ENCODE results near the gene UTP11.
A peak's percentile ranks its signal among the peaks of the same experiment; 100 is the strongest.

The UTP11 gene

GRCh38 chr1:38071312-38072256 lies 59.0 kb downstream of the UTP11 start:
- Histone ChIP-seq H3K27me3 (replicated peaks; ENCODE audit: control insufficient read depth, insufficient read depth, low read length) (peaks cover 87% of the 10 kb centered on the region), H3K4me3 (ENCODE audit: low read length) (no peak overlapping the region), H3K9me3 (ENCODE audit: control insufficient read depth, low read length) (no peaks in the 10 kb centered on the region), H3K36me3 (ENCODE audit: control insufficient read depth, insufficient read depth, low read length, severe bottlenecking) (no peaks in the 10 kb centered on the region), H3K4me1 (ENCODE audit: control insufficient read depth, insufficient read depth, low read length) (peaks cover 2% of the 10 kb centered on the region), H3K9ac (ENCODE audit: low read length) (no peak overlapping the region)
- peak; percentile 6 for DNase-seq (ENCODE audit: low read depth)

GRCh38 chr1:38072858-38073257 lies 60.3 kb downstream of the UTP11 start:
- Histone ChIP-seq H3K4me1 (ENCODE audit: control insufficient read depth, insufficient read depth, low read length) (peaks cover 2% of the 10 kb centered on the region), H3K27me3 (replicated peaks; ENCODE audit: control insufficient read depth, insufficient read depth, low read length) (peaks cover 85% of the 10 kb centered on the region), H3K9me3 (ENCODE audit: control insufficient read depth, low read length) (no peaks in the 10 kb centered on the region), H3K4me3 (ENCODE audit: low read length) (no peak overlapping the region), H3K9ac (ENCODE audit: low read length) (no peak overlapping the region), H3K36me3 (ENCODE audit: control insufficient read depth, insufficient read depth, low read length, severe bottlenecking) (no peaks in the 10 kb centered on the region)
- DNase-seq (ENCODE audit: low read depth), result no peak

- no peak for DNase-seq (ENCODE audit: low read depth)
These were observed 61.2 kb downstream of the UTP11 start for GRCh38 chr1:38073534-38074301.

GRCh38 chr1:38074302-38074677 lies 61.8 kb downstream of the UTP11 start:
- no peak for DNase-seq (ENCODE audit: low read depth)

More at GRCh38 chr1:38073534-38074301, 61.2 kb downstream of the UTP11 start:
- no peak overlapping the region for H3K9ac ChIP-seq (ENCODE audit: low read length)
- H3K9me3 ChIP-seq (ENCODE audit: control insufficient read depth, low read length), result no peaks in the 10 kb centered on the region
- H3K36me3 ChIP-seq (ENCODE audit: control insufficient read depth, insufficient read depth, low read length, severe bottlenecking), result no peaks in the 10 kb centered on the region
- H3K27me3 ChIP-seq (replicated peaks; ENCODE audit: control insufficient read depth, insufficient read depth, low read length), result peaks cover 76% of the 10 kb centered on the region
- H3K4me1 ChIP-seq (ENCODE audit: control insufficient read depth, insufficient read depth, low read length), result peaks cover 2% of the 10 kb centered on the region
- no peak overlapping the region for H3K4me3 ChIP-seq (ENCODE audit: low read length)

More at GRCh38 chr1:38074302-38074677, 61.8 kb downstream of the UTP11 start:
- no peaks in the 10 kb centered on the region for H3K9me3 ChIP-seq (ENCODE audit: control insufficient read depth, low read length)
- H3K9ac ChIP-seq (ENCODE audit: low read length), result no peak overlapping the region
- no peaks in the 10 kb centered on the region for H3K36me3 ChIP-seq (ENCODE audit: control insufficient read depth, insufficient read depth, low read length, severe bottlenecking)
- H3K4me1 ChIP-seq (ENCODE audit: control insufficient read depth, insufficient read depth, low read length), result peaks cover 2% of the 10 kb centered on the region
- H3K27me3 ChIP-seq (replicated peaks; ENCODE audit: control insufficient read depth, insufficient read depth, low read length), result peaks cover 72% of the 10 kb centered on the region
- H3K4me3 ChIP-seq (ENCODE audit: low read length), result no peak overlapping the region

Data from adipocyte (in vitro differentiated cells).